ENCODE results near the gene STRN.
A peak's percentile ranks its signal among the peaks of the same experiment; 100 is the strongest.
"Not testable (repeated sequence)": the region's sequence is repeated elsewhere in the genome, so short reads cannot be mapped to it uniquely, and the experiment has no call there.

The STRN gene

GRCh38 chr2:36906277-36906676 is 60.1 kb downstream of the STRN start:
- DNase-seq = no peak

GRCh38 chr2:36904636-36905035 is 61.7 kb downstream of the STRN start:
- DNase-seq = no peak

GRCh38 chr2:36902385-36903120 is 63.8 kb downstream of the STRN start:
- no peak for DNase-seq

- no peak for DNase-seq
Measured at GRCh38 chr2:36892805-36893204, 73.5 kb downstream of the STRN start.

- DNase-seq = peak; percentile 5 to 66 (median 28)
Measured at GRCh38 chr2:36889795-36890194, 76.5 kb downstream of the STRN start.

DNA sequence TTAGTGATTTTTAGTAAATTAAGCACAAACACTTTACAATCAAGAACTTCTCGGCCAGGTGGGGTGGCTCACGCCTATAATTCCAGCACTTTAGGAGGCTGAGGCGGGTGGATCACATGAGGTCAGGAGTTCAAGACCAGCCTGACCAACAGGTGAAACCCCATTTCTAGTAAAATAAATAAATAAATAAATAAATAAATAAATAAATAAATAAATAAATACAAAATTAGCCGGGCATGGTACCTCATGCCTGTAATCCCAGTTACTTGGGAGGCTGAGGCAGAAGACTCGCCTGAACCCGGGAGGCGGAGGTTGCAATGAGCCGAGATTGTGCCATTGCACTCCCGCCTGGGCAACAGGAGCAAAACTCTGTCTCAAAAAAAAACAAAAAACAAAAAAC is 79.2 kb downstream of the STRN start:
- DNase-seq = not testable (repeated sequence)

DNA sequence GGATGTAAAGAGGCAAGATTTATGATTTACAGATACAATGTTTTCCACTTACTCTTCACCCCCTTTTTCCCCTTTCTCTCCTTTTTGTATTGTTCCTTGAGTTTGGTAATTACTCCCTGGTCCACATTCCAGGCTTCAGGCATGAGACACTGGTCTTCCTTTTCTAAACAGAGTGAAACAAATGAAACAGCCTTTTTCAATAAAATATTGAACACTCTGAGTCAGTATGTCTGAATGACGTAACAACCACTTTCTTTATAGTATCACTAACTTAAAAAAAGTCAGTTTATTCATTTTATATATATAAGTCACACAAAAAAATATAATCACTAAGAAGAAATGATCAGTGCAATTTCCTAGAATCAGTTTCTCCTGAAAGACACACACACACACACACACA is 79.7 kb downstream of the STRN start:
- DNase-seq = no peak

DNA sequence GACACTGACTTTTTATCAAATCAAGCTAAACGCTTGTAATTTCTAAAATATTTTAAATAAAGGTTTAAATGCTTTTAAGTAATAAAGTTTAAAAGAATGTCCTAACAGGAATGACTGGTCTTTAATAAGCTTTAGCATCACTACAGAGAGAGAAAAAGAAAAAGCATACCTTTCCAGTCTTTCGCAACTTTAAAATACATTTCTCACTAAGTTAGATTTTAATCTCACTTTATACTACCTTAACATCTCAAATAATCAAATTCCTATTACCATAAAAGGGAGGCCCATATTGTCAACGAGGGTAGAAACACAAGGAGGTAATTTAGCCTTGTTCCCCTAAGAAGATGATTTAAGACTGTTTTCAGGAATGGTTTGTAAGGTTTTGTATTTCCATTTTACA is 80.7 kb downstream of the STRN start:
- DNase-seq = no peak

GRCh38 chr2:36882532-36882931 is 83.8 kb downstream of the STRN start:
- DNase-seq = no peak

- DNase-seq = no peak
Measured at GRCh38 chr2:36881816-36882215, 84.5 kb downstream of the STRN start.

GRCh38 chr2:36878429-36878828 is 87.9 kb downstream of the STRN start:
- no peak for DNase-seq

DNA sequence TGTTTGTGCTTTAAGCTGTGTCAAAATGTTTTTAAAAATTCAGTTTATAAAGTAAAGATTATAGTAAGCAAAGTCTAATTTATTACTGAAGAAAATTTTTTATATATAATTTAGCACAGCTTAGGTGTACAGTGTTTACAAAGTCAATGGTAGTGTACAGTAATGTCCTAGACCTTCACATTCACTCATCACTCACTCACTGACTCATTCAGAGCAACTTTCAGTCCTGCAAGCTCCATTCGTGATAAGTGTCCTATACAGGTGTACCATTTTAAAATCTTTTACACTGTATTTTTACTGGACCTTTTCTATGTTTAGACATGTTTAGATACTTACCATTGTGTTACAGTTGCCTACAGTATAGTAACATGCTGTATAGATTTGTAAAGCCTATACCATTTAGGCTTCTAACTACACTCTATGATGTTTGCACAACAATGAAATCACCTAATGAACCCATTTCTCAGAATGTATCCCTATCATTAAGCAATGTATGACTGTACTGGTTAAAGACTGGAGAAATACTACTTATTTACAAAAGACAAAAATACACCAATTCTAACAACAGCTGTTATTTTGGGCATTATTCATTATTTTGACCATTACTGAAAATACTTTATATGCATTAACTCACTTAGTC is 95.1 kb downstream of the STRN start:
- DNase-seq = no peak

DNA sequence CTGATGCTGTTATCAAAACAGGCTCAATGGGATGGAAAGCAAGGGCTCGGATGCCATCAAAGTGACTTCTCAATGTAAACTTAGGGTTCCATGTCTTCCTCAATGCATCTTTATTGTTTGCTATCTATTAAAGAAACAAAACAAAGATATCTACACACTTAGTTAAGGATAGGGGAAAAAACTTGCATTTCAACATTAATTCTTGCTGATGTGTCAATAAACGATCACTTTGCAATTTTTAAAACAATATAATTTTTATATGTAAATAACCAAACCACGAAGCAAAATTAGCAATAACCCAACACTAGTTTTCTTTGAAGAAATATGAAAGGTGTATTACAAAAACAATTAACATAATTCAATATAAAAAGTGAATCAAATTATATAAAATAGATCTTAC is 96.7 kb downstream of the STRN start:
- DNase-seq = no peak

DNA sequence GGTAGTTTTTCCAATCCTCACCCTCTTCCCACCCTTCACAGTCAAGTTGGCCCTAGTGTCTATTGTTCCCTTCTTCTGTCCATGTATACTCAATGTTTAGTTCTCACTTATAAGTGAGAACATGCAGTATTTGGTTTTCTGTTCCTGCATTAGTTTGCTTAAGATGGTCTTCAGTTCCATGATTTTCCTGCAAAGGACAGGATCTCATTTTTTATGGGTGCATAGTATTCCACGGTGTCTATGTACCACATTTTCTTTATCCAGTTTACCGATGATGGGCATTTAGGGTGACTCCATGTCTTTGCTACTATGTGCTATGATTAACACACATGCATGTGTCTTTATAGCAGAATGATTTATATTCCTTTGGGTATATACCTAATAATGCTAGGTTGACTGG is 104.4 kb downstream of the STRN start:
- no peak for DNase-seq

DNA sequence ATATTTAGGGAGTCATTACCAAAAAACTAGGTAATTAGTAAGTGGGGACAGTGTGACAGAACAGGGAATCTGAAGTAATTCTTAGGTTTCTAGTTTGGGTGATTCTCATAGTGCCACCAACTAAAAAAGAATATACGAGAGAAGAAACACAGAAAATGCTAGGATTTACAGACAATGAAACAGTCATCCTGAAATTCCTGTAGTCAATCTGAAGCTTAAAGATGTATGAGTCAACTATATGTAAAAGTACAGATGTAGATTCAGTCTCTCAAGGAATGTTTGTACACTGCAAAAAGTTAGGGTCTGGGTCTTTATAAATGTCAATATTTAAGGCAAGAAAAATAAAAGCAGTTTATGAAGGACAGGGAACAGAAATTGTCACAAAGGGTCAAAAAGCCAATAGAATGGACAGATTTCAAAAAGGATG is 107.0 kb downstream of the STRN start:
- DNase-seq = no peak

- DNase-seq = peak in 2 of 4 experiments; percentile 2 to 3
Measured at GRCh38 chr2:36858551-36859365, 107.6 kb downstream of the STRN start.

GRCh38 chr2:36857713-36858112 is 108.6 kb downstream of the STRN start:
- no peak for DNase-seq

GRCh38 chr2:36855429-36855828 is 110.9 kb downstream of the STRN start:
- no peak for DNase-seq

GRCh38 chr2:36854241-36854640 is 112.1 kb downstream of the STRN start:
- no peak for DNase-seq

DNA sequence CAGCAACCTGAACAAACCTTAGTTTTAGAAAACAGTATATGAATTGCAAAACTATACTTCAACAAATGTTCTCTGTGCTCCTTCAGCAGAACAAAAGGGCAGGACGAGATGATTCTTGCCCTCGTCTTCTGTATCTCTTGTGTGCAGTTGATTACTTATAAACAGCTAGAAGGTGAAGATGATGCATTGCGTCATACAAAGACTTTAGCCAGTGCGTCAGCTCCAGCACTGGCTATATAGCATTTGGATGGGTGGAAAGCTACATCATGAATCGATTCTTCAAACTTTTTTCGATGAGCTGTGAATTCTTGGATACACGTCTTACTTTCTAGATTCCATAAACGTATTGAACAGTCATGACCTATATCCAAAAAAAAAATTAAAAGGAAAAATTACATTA is 117.1 kb downstream of the STRN start:
- no peak for DNase-seq

DNA sequence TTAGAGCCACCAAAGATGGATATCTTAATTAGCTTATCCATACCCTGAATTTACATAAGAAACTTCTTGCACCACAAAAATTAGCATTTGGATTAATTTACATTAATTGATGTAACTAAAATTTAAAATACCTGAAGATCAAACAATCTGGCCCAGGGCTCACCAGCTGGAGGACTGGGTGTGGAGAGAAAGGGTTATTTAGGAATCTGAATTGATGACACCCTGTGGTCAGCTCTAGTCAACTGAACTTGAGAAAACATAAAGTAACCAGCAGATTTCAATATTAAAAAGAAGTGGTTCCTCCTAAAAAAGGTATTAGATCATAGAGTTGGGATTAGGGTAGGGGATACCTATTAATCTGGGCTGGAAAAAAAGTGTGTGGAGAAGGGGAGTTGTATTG is 122.5 kb downstream of the STRN start:
- no peak for DNase-seq

- DNase-seq = no peak
Measured at GRCh38 chr2:36839976-36840617, 126.2 kb downstream of the STRN start.

Data from suppressor macrophage (primary cell).